ACC112 (cell line): Measurements from ENCODE around the gene SUGCT.

ENCODE experiments used
- H2AFZ ChIP-seq: fragments of 200-600 bp; sonication (generic); one replicate; pipeline ENCODE4 v1.6.0; 2017; ENCODE audit warnings: antibody characterized with exemption, low read length; ENCODE audit not compliant: unreplicated experiment
- H3K27ac ChIP-seq: fragments of 200-600 bp; sonication (generic); 2 replicates; pipeline ENCODE4 v1.5.1; 2014; ENCODE audit warnings: low read depth, mild to moderate bottlenecking, antibody characterized with exemption, low read length, moderate library complexity
- H3K27me3 ChIP-seq: fragments of 200-600 bp; sonication (generic); 2 replicates; pipeline ENCODE4 v1.6.1; 2014; ENCODE audit warnings: mild to moderate bottlenecking, antibody characterized with exemption, low read length, moderate library complexity, mixed read lengths; ENCODE audit not compliant: insufficient read depth
- H3K36me3 ChIP-seq: fragments of 200-600 bp; sonication (generic); 2 replicates; pipeline ENCODE4 v1.6.1; 2016; ENCODE audit warnings: mild to moderate bottlenecking, antibody characterized with exemption, low read length, moderate library complexity, mixed read lengths; ENCODE audit not compliant: insufficient read depth
- H3K4me1 ChIP-seq: fragments of 200-600 bp; sonication (generic); one replicate; pipeline ENCODE4 v1.6.1; 2016; ENCODE audit warnings: low read length, mixed read lengths; ENCODE audit not compliant: insufficient read depth, unreplicated experiment, control insufficient read depth
- H3K4me3 ChIP-seq: fragments of 200-600 bp; sonication (generic); 2 replicates; pipeline ENCODE4 v1.5.1; 2014; ENCODE audit warnings: mild to moderate bottlenecking, low read depth, low read length
- H3K79me2 ChIP-seq: fragments of 200-600 bp; sonication (generic); one replicate; pipeline ENCODE4 v1.6.0; 2016; ENCODE audit warnings: low read length; ENCODE audit not compliant: control insufficient read depth, unreplicated experiment, insufficient read depth

The SUGCT gene

DNA sequence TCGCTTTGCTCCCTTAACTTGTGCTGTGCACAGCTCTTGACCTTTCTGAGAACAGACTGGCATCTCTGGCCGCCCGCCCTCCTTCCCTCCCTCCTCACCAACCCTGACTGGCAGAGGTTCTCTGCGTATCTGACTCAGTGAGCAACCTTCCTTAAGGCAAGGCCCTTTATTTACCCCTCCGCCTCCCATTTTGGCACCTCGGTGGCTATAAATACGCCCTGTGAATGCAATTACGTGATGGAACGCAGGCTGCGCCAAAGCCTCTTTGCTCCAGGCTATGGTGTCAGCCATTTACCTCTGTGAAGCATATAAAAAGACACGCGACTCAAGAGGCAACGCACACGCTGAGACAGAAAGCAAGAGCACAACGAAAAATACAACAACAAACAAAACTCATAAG lies 764.3 kb downstream of the SUGCT start:
- no peak overlapping the region for H3K27ac ChIP-seq
- no peak overlapping the region for H2AFZ ChIP-seq
- no peaks in the 10 kb centered on the region for H3K79me2 ChIP-seq
- no peak overlapping the region for H3K4me3 ChIP-seq
- H3K4me1 ChIP-seq = no peaks in the 10 kb centered on the region
- no peaks in the 10 kb centered on the region for H3K36me3 ChIP-seq
- no peaks in the 10 kb centered on the region for H3K27me3 ChIP-seq

DNA sequence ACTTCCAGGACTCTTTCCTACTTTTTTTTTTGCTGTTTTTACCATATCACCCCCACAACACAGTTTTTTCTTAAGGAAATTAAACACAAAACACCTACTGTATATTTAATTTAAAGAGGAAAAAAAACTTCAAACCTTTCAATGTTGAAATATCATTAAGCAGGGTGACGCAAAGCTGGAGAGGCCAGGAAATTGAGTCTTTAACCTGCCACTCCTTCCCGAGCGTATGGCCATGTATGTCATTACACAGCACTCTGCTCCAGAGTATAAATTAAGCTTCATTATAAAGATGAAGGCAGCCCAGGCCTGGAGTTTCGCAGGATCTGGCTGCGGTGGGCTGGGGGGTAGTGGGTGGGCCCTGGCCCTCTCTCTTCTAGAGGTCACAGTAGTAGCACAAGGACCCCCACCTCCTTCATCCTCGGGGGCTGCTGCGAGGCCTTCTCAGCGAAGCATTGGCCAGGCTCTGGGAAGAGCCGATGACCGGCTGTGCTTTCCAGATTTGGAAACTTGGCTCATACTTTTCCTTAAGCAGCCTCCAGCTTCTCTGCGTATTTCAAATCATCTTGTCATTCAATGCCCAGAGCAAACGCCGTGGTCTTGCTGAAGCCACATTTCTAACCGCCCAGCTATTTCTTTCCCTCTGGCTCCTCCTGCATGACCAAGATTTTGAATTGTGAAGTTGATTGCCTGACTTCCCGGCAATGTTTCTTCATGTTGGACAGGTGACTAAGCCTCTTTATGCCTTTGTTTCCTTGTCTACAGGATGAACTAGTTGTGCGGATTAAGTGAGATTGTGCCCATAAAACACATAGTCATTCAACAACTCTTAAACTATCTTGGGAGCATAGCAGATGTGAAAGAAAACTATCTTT lies 765.1 kb downstream of the SUGCT start:
- Histone ChIP-seq H3K27me3 (no peaks in the 10 kb centered on the region), H3K4me3 (no peak overlapping the region), H3K4me1 (no peaks in the 10 kb centered on the region), H3K27ac (no peak overlapping the region), H3K79me2 (no peaks in the 10 kb centered on the region), H3K36me3 (no peaks in the 10 kb centered on the region), H2AFZ (no peak overlapping the region)

DNA sequence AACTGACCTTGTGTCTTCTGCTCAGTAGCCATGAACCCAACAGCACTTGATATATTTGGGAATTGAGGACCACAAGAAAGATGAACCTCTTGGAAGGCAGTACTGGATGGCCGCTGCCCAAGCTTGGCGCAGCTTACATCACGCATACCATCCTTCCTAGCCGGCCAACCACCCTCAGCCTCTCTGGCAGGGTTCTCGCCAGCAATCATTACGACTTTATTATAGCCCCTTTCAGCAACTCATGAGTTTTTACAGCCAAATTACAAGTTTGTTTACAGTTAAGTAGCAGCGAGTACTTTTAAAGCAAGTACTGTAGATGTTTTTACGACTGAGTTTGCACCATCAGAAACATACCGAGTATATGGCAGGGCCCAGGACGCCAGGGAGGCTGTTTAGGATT lies 769.1 kb downstream of the SUGCT start:
- Histone ChIP-seq H3K4me3 (no peak overlapping the region), H2AFZ (no peak overlapping the region), H3K27me3 (no peaks in the 10 kb centered on the region), H3K4me1 (no peaks in the 10 kb centered on the region), H3K36me3 (no peaks in the 10 kb centered on the region), H3K79me2 (no peaks in the 10 kb centered on the region), H3K27ac (no peak overlapping the region)

DNA sequence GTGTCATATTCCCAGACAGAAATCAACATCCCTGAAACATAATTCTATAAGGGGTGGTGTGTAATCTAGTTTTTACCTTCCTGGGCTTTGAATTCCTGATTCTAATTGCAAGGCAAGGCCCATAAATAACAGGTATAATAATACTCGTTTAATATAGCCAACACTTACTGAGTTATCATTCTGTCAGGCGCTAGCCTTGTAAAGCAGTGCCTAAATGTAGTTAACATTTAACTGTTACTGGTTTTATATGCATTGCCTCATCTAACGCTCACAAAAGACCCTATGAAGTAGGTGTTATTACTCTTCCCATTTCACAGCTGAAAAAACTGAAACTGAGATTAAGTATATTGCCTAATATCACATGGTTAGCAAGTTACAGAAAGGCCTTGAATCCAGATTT lies 772.5 kb downstream of the SUGCT start:
- no peak overlapping the region for H3K27ac ChIP-seq
- no peaks in the 10 kb centered on the region for H3K4me1 ChIP-seq
- H3K79me2 ChIP-seq = no peaks in the 10 kb centered on the region
- H2AFZ ChIP-seq = no peak overlapping the region
- H3K27me3 ChIP-seq = no peaks in the 10 kb centered on the region
- no peaks in the 10 kb centered on the region for H3K36me3 ChIP-seq
- no peak overlapping the region for H3K4me3 ChIP-seq

DNA sequence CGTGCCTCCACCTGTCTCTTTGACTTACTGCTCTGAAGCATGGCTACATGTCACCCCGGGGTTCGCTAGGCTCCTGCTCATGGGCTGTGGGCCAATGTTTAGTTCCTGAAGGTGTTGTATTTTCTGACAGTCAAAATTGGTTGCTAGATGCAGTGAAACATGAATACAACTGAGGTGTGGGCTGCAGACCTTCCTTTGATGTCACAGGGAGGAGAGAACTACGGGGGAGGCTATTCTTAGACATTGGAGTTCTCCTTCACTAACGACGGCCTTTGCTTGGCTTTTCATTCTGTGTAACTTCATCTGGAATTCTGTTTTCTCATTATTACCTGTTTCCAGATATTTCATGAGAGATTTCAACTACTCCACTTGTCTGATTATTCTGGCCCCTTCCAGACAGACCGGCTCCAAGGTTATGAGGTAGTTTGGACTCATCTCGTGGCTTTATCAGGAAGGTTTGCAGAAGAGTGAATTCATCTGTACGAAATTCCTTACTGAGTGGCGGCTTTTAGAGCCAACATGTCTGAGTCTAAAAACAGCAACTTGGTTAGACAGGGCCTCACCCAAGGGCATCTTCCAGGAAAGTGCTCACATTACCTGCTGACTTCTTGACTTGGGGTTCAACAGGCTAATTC lies 774.7 kb downstream of the SUGCT start:
- no peak overlapping the region for H3K27ac ChIP-seq
- no peak overlapping the region for H3K4me3 ChIP-seq
- no peaks in the 10 kb centered on the region for H3K79me2 ChIP-seq
- H3K36me3 ChIP-seq = no peaks in the 10 kb centered on the region
- no peaks in the 10 kb centered on the region for H3K4me1 ChIP-seq
- no peaks in the 10 kb centered on the region for H3K27me3 ChIP-seq
- no peak overlapping the region for H2AFZ ChIP-seq
